Right lobe of liver (tissue), 6 donors: Measurements from ENCODE around the gene PCNX3. TPM values are rescaled to one million over a fixed set of nuclear protein-coding genes. Genes with fewer than 3 reads are reported as not detected.
A peak's percentile ranks its signal among the peaks of the same experiment; 100 is the strongest.

Source experiments
- ATAC-seq, 4 donors: fragments of 200-7000 bp; cut with Tn5 transposase; one replicate each; pipeline ENCODE4 v1.9.1; 2020; ENCODE audit warnings: mild to moderate bottlenecking in 4 of 4, moderate library complexity in 4 of 4
- DNase-seq, 3 donors: peaks; one replicate each; pipeline ENCODE4 v3.0.0-alpha.2; 2020
- H3K27ac ChIP-seq, 3 donors: fragments of 200-600 bp; one replicate each; pipeline ENCODE4 v1.8.0; 2022
- H3K27me3 ChIP-seq, 2 donors: fragments of 200-600 bp; one replicate each; pipeline ENCODE4 v1.8.0; 2022
- H3K36me3 ChIP-seq, 4 donors: fragments of 200-600 bp; sonication (generic) in 1 of 4; one replicate each; pipeline versions ENCODE4 v1.5.1 to v1.8.0; 2017 to 2022; ENCODE audit warnings: control low read depth in 1 of 4
- H3K4me1 ChIP-seq, 4 donors: fragments of 200-600 bp; sonication (generic) in 1 of 4; one replicate each; pipeline versions ENCODE4 v1.5.1 to v1.8.0; 2017 to 2022; ENCODE audit warnings: control low read depth in 1 of 4
- H3K4me3 ChIP-seq, 3 donors: fragments of 200-600 bp; one replicate each; pipeline ENCODE4 v1.8.0; 2022
- H3K9me3 ChIP-seq, 4 donors: fragments of 200-600 bp; sonication (generic) in 1 of 4; one replicate each; pipeline versions ENCODE4 v1.5.1 to v1.8.0; 2017 to 2022; ENCODE audit warnings: control low read depth in 1 of 4
- POLR2A ChIP-seq: fragments of 450-650 bp; IDR thresholded peaks from one replicate; pipeline ENCODE4 v1.6.1; 2017; ENCODE audit warnings: antibody characterized with exemption, mild to moderate bottlenecking
- WGBS: methylation state at CpG from one replicate; pipeline ENCODE4 v1.1.6; 2018; ENCODE audit warnings: low coverage, low lambda C conversion rate; ENCODE audit not compliant: insufficient coverage; ENCODE audit errors: missing lambda C conversion rate; 5-methylcytosine and 5-hydroxymethylcytosine counted together
- intact Hi-C, 2 donors: fragments of 100-400 bp; cut with DNase I; formaldehyde crosslinking; loops; one replicate each; pipeline versions ENCODE4 v1.11.2 to v1.14.1; 2022
- total RNA-seq, 6 experiments: library from RNA; depleted of rRNA in 2 of 6; stranded (reverse); fragments of >200 nt in 2 of 6; fragmentation: NEBNext Ultra II Directional in 3 of 6; extraction: Animal tissue kit (Norgen Biotek cat#: 25700) in 3 of 6; gene quantifications; one replicate each; pipeline versions ENCODE4 v1.1.0 to v1.2.4, GENCODE V29; 2016 to 2023
- TF ChIP-seq, protein P1 (sequence below), 4 donors: fragments of 200-600 bp in 3 of 4; fragments of 450-650 bp in 1 of 4; IDR thresholded peaks; one replicate each; pipeline versions ENCODE4 v1.5.1 to v1.8.0; 2016 to 2022; ENCODE audit warnings: antibody characterized with exemption in 4 of 4, mild to moderate bottlenecking in 2 of 4
- donor health status: DM: no; HTN: yes; CAD: no.
- donor health status: DM: no; HTN: no; CAD: no.
- donor health status: DM: no; HTN: no; CAD: no.
- donor health status: DM: no; HTN: yes; CAD: no.
- donor health status: DM: no; HTN: yes; CAD: no.

The PCNX3 gene
- total RNA-seq, 6 experiments from 2014 or later: 11.2 to 32.9 (median 12.4) TPM

DNA sequence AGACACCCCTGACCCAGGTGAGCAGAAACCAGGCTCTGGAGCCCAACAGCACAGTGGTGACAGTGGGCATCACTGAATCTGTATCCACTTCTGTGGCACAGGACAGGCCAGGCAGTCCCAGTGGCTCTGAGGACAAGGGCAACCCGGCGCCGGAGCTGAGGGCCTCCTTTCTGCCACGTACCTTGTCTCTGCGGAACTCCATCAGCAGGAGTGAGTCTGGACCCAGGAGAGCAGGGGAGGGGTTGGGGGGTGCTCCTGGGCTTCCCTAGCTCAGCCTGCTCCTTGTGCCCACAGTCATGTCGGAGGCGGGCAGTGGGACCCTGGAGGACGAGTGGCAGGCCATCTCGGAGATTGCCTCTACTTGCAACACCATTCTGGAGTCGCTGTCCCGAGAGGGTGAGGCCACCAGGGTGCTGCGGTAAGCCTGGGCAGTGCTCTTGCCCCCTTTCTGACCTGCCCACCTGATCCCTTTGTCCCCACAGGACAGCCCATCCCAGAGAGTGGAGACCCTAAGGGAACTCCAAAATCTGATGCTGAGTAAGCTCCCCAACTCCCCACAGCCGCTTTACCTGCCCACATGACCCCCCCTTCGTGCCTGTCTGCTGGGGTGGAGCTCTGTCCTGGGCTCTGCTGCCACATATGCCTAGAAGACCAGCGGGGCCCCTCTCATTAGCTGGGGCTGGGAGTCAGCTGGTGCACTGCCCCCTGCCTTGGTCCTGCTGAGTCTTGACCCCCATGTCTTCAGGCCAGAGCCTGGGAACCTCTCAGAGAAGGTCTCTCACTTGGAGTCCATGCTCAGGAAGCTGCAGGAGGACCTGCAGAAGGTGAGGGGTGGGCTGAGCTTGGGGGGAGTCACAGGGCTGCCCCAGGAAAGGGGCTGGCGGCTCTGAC is 34.3 kb downstream of the PCNX3 start:
- intact Hi-C loops: no loop called here
- no peak for TF ChIP-seq POLR2A
- TF ChIP-seq, protein P1, sequence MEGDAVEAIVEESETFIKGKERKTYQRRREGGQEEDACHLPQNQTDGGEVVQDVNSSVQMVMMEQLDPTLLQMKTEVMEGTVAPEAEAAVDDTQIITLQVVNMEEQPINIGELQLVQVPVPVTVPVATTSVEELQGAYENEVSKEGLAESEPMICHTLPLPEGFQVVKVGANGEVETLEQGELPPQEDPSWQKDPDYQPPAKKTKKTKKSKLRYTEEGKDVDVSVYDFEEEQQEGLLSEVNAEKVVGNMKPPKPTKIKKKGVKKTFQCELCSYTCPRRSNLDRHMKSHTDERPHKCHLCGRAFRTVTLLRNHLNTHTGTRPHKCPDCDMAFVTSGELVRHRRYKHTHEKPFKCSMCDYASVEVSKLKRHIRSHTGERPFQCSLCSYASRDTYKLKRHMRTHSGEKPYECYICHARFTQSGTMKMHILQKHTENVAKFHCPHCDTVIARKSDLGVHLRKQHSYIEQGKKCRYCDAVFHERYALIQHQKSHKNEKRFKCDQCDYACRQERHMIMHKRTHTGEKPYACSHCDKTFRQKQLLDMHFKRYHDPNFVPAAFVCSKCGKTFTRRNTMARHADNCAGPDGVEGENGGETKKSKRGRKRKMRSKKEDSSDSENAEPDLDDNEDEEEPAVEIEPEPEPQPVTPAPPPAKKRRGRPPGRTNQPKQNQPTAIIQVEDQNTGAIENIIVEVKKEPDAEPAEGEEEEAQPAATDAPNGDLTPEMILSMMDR (IDR thresholded peaks at IDR 0.05): no peak
- ATAC-seq (no peak), DNase-seq (peak in 1 of 3 donors; percentile 45)
- WGBS: 61% methylated on average over 4 of the region's 16 CpGs
- Histone ChIP-seq H3K9me3 (no peaks in the 10 kb centered on the region), H3K27ac (no peak overlapping the region), H3K4me1 (peaks cover 0 to 51% (median 17%) of the 10 kb centered on the region in 4 donors), H3K4me3 (no peak overlapping the region), H3K36me3 (peaks cover 0 to 6% (median 3%) of the 10 kb centered on the region in 4 donors), H3K27me3 (no peaks in the 10 kb centered on the region)

GRCh38 chr11:65650547-65651338 is 35.2 kb downstream of the PCNX3 start:
- no peaks in the 10 kb centered on the region for H3K27me3 ChIP-seq
- DNase-seq (peak in 1 of 3 donors; percentile 51), ATAC-seq (no peak)
- H3K4me3 ChIP-seq: no peak overlapping the region
- WGBS: 63% methylated on average over 3 of the region's 20 CpGs
- TF ChIP-seq POLR2A: no peak
- TF ChIP-seq, protein P1 (IDR thresholded peaks at IDR 0.05): no peak
- no peaks in the 10 kb centered on the region for H3K9me3 ChIP-seq
- intact Hi-C loops: no loop called here
- peak overlapping the region in 2 of 3 donors; percentile 94 to 97 for H3K27ac ChIP-seq
- H3K36me3 ChIP-seq: peaks cover 0 to 14% (median 7%) of the 10 kb centered on the region in 4 donors
- peaks cover 0 to 51% (median 17%) of the 10 kb centered on the region in 4 donors for H3K4me1 ChIP-seq

- ATAC-seq (no peak), DNase-seq (no peak)
- Histone ChIP-seq H3K27ac (peak overlapping the region in 2 of 3 donors; percentile 94 to 97), H3K4me3 (no peak overlapping the region), H3K9me3 (no peaks in the 10 kb centered on the region), H3K27me3 (no peaks in the 10 kb centered on the region), H3K36me3 (peaks cover 0 to 19% (median 9%) of the 10 kb centered on the region in 4 donors), H3K4me1 (peaks cover 0 to 51% (median 17%) of the 10 kb centered on the region in 4 donors)
- WGBS: 77% methylated on average over 3 of the region's 3 CpGs
- intact Hi-C loops: no loop called here
- TF ChIP-seq POLR2A: no peak
- TF ChIP-seq, protein P1 (IDR thresholded peaks at IDR 0.05): no peak
Observed at GRCh38 chr11:65651339-65651588, 35.7 kb downstream of the PCNX3 start.

DNA sequence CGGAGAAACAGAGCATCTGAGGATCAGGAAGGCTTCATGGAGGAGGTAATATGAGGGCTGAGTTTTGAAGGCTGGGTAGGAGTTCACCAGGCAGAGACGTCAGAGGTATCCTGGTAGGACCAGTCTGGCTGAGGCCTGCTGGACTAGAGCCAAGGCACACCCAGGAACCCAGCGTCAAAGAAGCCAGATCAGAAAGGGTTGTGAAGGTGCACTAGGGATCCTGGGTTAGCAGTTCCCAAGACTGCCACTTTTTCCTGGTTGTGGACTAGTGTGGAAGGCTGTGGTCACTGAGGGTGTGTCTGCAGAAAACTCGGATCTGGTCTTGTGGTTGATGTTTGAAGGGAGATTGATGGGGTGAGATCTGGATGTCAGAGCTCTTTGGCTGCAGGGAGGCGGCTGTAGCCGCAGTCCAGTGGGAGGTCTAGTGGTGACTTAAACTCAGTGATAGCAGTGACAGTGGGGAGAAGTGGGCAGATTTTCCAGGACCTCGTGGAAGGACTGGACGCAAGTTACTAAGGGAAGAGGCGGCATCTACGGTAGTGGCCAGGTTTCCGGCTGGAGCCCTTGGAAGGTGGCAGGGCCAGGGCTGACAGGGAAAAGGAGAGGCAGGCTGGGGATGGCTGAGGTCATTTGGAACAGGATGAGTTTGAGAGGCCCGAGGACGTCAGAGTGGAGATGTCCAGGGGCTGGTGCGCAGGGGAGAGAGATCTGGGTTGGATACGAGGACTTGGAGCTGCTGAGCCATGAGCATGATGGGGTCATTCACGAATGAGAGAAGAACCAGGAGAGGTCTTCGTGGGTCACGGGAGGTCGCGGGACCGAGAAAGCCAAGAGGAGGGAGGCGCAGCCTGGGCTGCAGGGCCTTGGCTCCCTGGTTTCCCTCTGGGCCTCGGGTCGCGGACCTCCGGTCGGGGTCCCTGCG is 36.3 kb downstream of the PCNX3 start:
- WGBS: 23% methylated on average over 20 of the region's 28 CpGs
- intact Hi-C loops: no loop called here
- Histone ChIP-seq H3K36me3 (peaks cover 0 to 25% (median 12%) of the 10 kb centered on the region in 4 donors), H3K27me3 (no peaks in the 10 kb centered on the region), H3K27ac (peak overlapping the region; percentile 91 to 97 (median 94)), H3K4me3 (peak overlapping the region; percentile 58 to 66 (median 63)), H3K9me3 (no peaks in the 10 kb centered on the region), H3K4me1 (peaks cover 0 to 49% (median 17%) of the 10 kb centered on the region in 4 donors)
- DNase-seq (peak in 1 of 3 donors; percentile 72), ATAC-seq (peak in 3 of 4 donors; percentile 0)
- TF ChIP-seq POLR2A: no peak
- TF ChIP-seq, protein P1 (IDR thresholded peaks at IDR 0.05): no peak
